ENCODE measurements around the gene NOP9. TPM values are rescaled to one million over a fixed set of nuclear protein-coding genes. Genes with fewer than 3 reads are reported as not detected.
A peak's percentile ranks its signal among the peaks of the same experiment; 100 is the strongest.

The NOP9 gene
- total and polyA plus RNA-seq, 5 experiments from 2014 or later: 1.3 to 25.8 (median 2.2) TPM

DNA sequence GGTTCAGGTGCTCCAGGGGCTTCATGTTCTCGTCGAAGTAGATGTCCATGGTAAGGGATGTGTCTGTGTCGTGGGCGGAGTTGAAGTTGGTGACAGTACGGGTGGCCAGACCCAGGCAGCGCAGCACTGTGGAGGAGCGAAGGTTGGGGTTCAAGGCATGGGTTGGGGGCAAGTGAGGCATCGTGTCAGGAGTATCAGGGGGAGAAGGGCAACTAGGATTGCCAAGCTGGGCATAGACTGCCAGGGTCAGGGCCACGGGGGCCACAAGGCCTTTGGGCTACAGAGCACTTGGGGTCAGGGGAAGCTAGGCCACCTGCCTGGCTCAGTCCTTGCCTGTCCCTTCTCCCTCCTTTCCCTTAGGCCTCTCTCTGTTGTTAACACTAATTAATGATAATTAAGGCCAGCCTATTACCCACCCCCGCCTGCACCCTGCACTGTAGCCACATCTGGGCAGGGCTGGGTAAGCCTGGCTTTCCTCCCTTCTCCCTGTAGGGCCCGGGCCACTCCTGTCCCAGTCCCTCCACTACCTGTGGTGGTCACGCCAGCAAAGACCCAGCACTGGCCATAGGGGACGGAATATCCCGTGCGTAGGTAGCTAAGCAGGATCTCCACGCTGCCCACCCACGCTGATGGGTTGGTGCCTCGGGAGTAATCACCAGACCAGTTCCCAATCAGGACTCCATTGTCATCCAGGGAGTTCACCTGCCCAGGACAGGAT lies 40.9 kb upstream of the NOP9 start:
- H3K27me3 Mint-ChIP-seq: no peaks in the 10 kb centered on the region
- H3K4me1 Mint-ChIP-seq: no peaks in the 10 kb centered on the region
- DNase-seq (no peak), ATAC-seq (no peak)
- POLR2A ChIA-PET: no interaction called here
- H3K36me3 Mint-ChIP-seq: peaks cover 0 to 24% (median 10%) of the 10 kb centered on the region in 3 donors
- H3K4me3 Mint-ChIP-seq: no peak overlapping the region
- no peaks in the 10 kb centered on the region for H3K9me3 Mint-ChIP-seq
- peak overlapping the region in 1 of 10 donors; percentile 40 for H3K27ac Mint-ChIP-seq

DNA sequence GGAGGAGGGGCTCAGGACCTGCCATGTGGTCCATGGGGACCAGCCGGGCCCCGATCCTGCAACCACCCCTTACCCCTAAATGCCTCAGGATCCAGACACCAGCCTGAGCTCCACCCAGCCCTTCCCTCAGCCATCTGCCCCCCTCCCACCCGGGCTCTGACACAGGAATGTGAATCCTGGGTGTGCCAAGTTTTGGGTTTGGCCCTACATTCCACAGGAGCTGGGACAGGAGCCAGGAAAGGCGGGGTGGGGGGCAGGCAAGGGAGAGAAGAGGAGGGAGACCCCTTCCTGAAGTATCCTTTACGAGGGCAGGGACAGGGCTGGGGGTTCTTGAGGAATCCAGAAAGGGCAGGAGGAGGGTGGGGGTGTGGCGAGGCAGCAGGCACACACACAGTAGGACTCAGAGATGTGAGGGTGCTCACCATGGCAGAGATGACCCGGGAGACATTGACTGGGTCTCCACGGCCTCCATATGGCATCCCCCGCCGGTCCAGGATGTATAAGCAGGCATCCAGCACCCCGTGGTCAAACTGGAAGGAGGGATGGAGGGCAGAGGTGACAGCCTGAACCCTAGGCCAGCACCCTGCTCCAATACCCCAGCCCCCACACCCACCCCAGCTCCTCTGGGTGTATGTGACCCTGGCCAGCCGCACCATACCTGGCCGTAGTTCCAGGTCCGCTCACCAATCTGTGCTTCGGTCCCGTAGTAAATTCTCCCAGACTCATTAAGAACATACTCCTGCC lies 40.2 kb upstream of the NOP9 start:
- Mint-ChIP-seq H3K4me3 (no peak overlapping the region), H3K36me3 (peaks cover 0 to 21% (median 8%) of the 10 kb centered on the region in 3 donors), H3K27ac (no peak overlapping the region), H3K9me3 (no peaks in the 10 kb centered on the region), H3K27me3 (no peaks in the 10 kb centered on the region), H3K4me1 (no peaks in the 10 kb centered on the region)
- no peak for ATAC-seq
- POLR2A ChIA-PET: no interaction called here
- no peak for DNase-seq

DNA sequence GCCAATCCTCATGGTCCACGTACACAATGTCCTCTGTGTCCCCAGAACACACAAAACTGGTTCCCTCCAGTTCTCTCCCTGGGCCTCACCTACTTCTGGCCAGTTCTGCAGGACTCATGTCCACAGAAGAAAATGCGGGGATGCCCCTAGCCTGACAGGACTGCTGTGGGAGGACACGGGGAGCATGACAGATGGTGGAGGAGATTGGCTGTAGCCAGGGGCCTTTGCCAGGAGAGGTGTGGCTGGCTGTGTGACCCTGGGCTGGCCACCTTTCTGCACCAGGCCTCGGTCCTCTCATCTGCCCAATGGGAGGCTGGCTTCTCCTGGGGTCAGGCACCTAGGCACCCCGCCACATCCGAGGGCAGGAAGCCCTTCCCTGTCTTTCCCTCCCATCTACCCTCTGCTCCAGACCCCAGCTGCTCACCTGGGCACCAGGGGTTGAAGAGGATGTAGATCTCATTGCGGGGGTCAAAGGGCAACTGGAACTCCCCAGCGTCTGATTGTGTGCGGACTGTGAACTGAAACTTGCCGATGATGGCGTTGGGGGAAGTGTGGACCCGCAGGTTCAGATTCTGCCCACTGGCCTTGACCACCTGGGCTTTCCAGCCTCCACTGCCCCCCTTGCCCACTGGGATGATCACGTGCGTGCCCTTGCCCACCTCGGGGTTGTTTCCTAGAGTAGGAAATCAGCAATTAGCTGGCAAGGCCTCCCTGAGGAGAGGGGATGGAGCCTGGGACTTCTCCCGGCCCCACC lies 39.4 kb upstream of the NOP9 start:
- DNase-seq (no peak), ATAC-seq (no peak)
- Mint-ChIP-seq H3K4me1 (no peaks in the 10 kb centered on the region), H3K4me3 (no peak overlapping the region), H3K9me3 (no peaks in the 10 kb centered on the region), H3K27me3 (no peaks in the 10 kb centered on the region), H3K36me3 (peaks cover 0 to 23% (median 6%) of the 10 kb centered on the region in 3 donors), H3K27ac (no peak overlapping the region)
- POLR2A ChIA-PET: no interaction called here

GRCh38 chr14:24260780-24261157 lies 38.9 kb upstream of the NOP9 start:
- Mint-ChIP-seq H3K27ac (no peak overlapping the region), H3K4me1 (no peaks in the 10 kb centered on the region), H3K9me3 (no peaks in the 10 kb centered on the region), H3K27me3 (no peaks in the 10 kb centered on the region), H3K4me3 (no peak overlapping the region), H3K36me3 (peaks cover 0 to 26% (median 1%) of the 10 kb centered on the region in 3 donors)
- DNase-seq (no peak), ATAC-seq (no peak)
- POLR2A ChIA-PET: no interaction called here

DNA sequence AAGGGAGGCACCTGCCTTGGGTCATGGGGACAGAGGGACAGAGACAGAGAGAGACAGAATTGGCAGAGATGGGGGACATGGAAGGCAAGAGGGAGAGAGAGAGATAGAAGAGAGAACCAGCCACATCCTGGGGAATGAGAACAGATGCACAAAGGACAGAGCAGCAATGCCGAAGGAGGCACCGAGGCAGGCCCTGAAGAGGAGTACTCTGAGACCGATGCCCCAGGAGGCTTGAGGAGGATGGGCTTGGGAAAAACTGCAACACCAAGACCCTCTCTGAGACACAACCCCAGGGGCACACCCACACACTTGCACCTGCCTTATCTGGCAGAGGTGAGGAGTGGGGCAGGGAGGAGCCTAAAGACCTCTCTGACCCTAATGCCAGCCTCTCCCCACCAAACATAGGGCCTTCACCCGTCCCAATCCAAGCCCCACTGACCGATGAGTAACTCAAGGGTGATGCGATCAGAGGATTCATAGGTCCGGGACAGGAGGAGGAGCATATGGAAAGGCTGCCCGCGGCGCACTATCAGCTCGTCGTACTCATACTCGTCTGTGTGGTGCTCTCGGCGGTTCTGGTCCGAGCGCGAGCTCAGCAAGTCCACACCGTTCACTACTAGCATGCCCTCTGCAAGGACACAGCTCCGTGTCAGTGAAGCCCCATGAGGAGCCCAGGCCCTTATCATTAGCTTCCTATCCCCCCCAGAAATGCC lies 38.2 kb upstream of the NOP9 start:
- H3K4me1 Mint-ChIP-seq: peaks cover 0 to under 1% (median 0%) of the 10 kb centered on the region in 4 donors
- H3K27ac Mint-ChIP-seq: peak overlapping the region in 2 of 10 donors; percentile 35 to 41
- ATAC-seq: no peak
- H3K27me3 Mint-ChIP-seq: no peaks in the 10 kb centered on the region
- no peaks in the 10 kb centered on the region for H3K9me3 Mint-ChIP-seq
- no peak for DNase-seq
- H3K4me3 Mint-ChIP-seq: no peak overlapping the region
- H3K36me3 Mint-ChIP-seq: peaks cover 0 to 31% (median 1%) of the 10 kb centered on the region in 3 donors
- POLR2A ChIA-PET: interaction anchor here (1.8 kb wide), 1 partner anchor 10 kb away, joined by 6 read pairs; the partner anchor contains the start of gene RABGGTA

GRCh38 chr14:24261969-24262327 lies 37.7 kb upstream of the NOP9 start:
- ATAC-seq: no peak
- no peak overlapping the region for H3K4me3 Mint-ChIP-seq
- H3K4me1 Mint-ChIP-seq: peaks cover 0 to 6% (median 2%) of the 10 kb centered on the region in 4 donors
- DNase-seq: no peak
- POLR2A ChIA-PET: interaction anchor here (1.8 kb wide), 1 partner anchor 10 kb away, joined by 6 read pairs; the partner anchor contains the start of gene RABGGTA
- peaks cover 0 to 32% (median 6%) of the 10 kb centered on the region in 3 donors for H3K36me3 Mint-ChIP-seq
- no peaks in the 10 kb centered on the region for H3K27me3 Mint-ChIP-seq
- no peaks in the 10 kb centered on the region for H3K9me3 Mint-ChIP-seq
- H3K27ac Mint-ChIP-seq: no peak overlapping the region

DNA sequence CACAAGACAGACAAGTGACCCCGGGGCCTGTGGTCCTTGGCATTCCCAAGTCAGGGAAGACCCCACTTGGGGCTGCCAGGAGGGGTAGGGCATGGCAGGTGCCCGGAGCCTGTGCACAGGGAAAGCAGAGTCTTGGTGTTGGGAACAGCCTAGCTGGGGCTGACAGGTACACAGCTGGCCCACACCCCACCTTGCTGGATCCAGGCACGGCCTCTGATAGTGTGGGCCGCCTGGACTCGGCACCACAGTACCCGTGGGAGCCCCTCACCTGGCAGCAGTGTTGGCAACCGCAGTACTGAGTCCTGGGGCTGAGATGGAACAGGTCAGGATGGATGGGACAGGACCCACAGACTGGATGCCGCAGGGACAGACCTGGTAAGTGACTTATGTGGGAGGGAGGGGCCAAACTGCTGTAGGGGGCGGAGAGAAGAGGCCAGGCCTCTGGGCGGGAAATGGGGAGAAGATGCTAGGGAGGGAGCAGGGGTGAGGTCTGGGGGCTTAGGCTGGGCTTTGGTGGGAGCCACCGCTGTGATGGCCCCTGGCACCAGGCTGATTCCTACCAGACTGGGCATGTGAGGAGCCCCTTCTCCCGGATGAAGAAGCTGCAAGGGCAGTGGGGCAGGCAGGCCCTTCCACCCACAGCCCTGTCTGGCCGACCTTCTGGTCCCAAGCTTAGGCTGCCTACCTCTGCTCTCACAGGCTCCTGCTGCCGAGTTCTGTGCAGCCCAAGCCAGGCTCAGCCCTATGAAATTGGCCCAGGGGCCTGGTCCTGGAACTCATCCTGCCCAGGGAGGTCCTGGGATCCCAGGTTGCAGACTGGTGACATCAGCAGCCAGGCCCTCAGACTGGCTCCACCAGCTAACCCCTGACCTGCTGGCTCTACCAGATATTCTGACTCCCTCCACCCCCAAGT lies 36.6 kb upstream of the NOP9 start, which contains the start of gene TGM1:
Gene TGM1 (minus strand): TSS at position 357 of the 913 bp plus-strand sequence. CDS start 825 bp downstream, outside the sequence.
- no peak for DNase-seq
- peak within 1 kb of the TSS in 3 of 10 donors; percentile 0 to 39 (median 15) for H3K27ac Mint-ChIP-seq
- H3K27me3 Mint-ChIP-seq: no peaks in the 10 kb centered on the region
- POLR2A ChIA-PET: interaction anchor here (1.8 kb wide), 1 partner anchor 8 kb away, joined by 6 read pairs; the partner anchor contains the start of gene RABGGTA
- no peak for ATAC-seq
- H3K4me1 Mint-ChIP-seq: peaks cover 0 to 11% (median 4%) of the 10 kb centered on the region in 4 donors
- H3K9me3 Mint-ChIP-seq: no peaks in the 10 kb centered on the region
- H3K4me3 Mint-ChIP-seq: no peak within 1 kb of the TSS
- H3K36me3 Mint-ChIP-seq: peaks cover 0 to 39% (median 10%) of the 10 kb centered on the region in 3 donors

- Mint-ChIP-seq H3K27ac (peak overlapping the region in 1 of 10 donors; percentile 33), H3K27me3 (no peaks in the 10 kb centered on the region), H3K36me3 (peaks cover 0 to 42% (median 12%) of the 10 kb centered on the region in 3 donors), H3K9me3 (no peaks in the 10 kb centered on the region), H3K4me3 (no peak overlapping the region), H3K4me1 (peaks cover 0 to 11% (median 4%) of the 10 kb centered on the region in 4 donors)
- POLR2A ChIA-PET: no interaction called here
- ATAC-seq (no peak), DNase-seq (no peak)
Measured at GRCh38 chr14:24263848-24264247, 35.8 kb upstream of the NOP9 start.

DNA sequence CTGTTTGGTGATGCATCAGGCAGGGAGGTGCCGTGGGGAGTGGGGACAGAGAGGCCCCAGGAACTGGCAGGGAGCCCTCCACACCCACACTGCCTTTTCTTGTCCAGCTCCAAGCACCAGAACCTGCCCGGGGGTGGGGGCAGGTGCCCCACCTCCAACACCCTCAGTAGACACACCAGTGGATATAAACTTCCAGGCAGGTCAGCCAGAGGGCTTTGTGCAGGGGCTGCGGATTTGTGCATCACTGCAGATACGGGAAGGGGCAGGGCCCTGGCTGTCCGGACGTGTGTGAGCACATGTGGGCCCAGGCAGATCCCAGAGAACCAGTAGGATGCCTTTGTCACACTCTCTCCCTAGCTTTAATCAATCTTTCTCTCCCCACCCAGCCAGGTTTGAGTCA lies 35.4 kb upstream of the NOP9 start:
- ATAC-seq (no peak), DNase-seq (no peak)
- Mint-ChIP-seq H3K4me1 (peaks cover 0 to 11% (median 5%) of the 10 kb centered on the region in 4 donors), H3K27ac (peak overlapping the region in 1 of 10 donors; percentile 33), H3K27me3 (no peaks in the 10 kb centered on the region), H3K4me3 (no peak overlapping the region), H3K36me3 (peaks cover 0 to 45% (median 12%) of the 10 kb centered on the region in 3 donors), H3K9me3 (no peaks in the 10 kb centered on the region)
- POLR2A ChIA-PET: no interaction called here

DNA sequence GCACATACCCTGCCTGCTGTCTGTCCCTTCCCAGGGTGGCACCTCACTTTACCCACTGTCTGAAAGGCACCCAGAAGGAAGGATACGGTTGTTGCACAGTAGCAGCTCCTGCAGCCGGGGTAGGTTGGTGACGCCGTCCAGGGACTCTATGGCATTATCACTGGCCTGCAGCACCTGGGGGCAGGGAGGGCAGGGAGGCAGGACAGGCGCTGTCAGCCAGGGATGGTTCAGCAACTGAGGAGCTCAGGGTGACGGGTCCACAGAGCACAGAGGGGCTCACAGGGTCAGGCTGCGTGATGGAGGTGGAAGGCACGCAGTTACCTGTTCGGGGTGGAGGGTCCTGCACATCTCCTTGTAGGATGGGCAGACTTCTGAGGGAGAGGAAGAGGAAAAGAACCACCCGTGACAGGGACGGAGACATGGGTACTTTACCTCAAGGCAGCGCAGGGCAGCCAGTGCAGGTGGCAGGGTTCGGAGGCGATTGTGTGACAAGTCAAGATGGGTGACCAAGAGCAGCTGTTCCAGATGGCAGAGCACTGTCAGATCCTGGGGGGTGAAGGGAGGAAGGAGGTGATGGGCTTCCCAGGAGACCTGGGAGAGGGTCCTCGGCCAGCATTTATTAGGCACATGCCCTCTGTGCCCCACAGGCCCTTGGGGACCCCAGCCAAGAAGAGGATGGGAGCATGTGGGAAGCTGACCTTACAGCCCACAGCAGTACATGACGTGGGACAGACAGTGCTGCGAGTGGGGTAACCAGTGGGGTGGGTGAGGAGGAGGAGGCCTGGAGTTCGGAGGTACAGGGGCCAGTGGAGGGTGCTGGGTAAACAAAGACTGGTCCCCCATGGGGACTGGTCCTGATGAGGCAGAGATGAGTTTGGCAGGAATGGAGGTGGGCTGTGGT lies 33.1 kb upstream of the NOP9 start:
- Mint-ChIP-seq H3K4me1 (peaks cover 12 to 19% (median 13%) of the 10 kb centered on the region in 4 donors), H3K4me3 (no peak overlapping the region), H3K27ac (peak overlapping the region in 5 of 10 donors; percentile 14 to 92 (median 53)), H3K27me3 (no peaks in the 10 kb centered on the region), H3K36me3 (peaks cover 0 to 41% (median 10%) of the 10 kb centered on the region in 3 donors), H3K9me3 (no peaks in the 10 kb centered on the region)
- ATAC-seq (no peak), DNase-seq (no peak)
- POLR2A ChIA-PET: no interaction called here

Measured in naive thymus-derived CD8-positive, alpha-beta T cell (primary cell).